LHCN-M2 (cell line): ENCODE results near the gene ARHGAP4. TPM values are rescaled to one million over a fixed set of nuclear protein-coding genes. Genes with fewer than 3 reads are reported as not detected.

ENCODE experiments used
- DNase-seq: peaks from one replicate; pipeline ENCODE4 v3.0.0-alpha.2; 2012; ENCODE audit warnings: low read depth
- total RNA-seq: library from RNA; depleted of rRNA; stranded (reverse); fragments of >200 nt; gene quantifications from 2 replicates; pipeline ENCODE4 v1.2.3, GENCODE V29; 2014

Gene ARHGAP4
- total RNA-seq, 1 experiment from 2014 or later, result 15.2 TPM

DNA sequence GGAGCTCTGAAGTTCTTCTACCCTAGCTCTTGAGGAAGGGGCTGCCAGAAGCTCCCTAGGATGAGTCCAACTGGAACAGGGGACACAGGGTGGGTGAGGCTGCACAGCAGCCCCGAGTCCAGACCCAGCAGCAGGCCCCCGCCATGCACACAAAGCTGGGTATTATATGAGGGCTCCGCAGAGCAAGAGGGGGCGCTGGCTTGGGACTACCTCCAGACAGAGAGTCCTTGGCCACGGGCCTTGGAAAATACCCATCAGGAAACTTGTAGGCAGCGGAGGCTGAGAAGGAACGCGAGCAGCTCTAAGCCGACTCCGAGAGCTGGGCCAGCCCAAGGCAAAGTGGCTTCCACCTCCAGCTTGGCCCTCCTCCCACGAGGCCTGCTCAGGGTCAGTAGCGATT lies 37.5 kb upstream of the ARHGAP4 start:
- no peak for DNase-seq

DNA sequence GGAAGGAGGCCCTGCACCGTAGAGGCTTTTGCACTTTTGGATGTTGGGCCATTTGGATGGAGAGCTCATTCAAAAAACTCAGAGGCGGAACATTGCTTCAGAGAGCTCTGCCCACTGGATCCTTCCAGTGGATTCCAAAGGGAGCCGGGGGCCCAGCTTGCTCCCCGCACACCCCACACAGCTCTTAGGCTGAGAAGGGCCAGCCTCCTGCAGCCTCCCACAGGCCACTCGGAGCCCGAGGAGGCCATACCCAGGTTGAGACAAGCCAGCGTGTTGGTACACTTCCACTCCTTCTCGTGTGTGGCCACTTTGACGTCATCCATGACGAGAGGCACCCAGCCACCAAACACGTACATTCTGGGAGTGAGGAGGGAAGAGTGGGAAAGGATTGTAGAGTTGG lies 35.2 kb upstream of the ARHGAP4 start:
- no peak for DNase-seq

DNA sequence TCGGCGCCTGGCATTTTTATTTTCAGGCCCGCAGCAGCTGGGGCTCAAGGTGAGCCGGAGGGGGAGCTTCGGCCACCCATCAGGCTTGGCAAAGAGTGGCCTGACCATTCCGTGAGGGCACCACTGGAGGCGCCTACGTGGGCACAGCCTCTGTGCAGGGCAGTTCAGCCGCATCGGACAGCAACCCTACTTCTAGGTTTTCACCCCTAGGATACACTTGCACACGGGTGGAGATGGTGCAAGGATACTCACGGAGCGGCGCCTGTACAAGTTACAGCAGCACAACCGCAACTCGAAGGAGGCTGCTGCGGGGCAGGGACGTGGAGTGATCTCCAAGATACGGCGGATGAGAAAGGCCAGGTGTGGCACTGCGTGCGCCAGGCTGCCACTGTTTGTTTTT lies 34.7 kb upstream of the ARHGAP4 start:
- DNase-seq, result no peak

DNA sequence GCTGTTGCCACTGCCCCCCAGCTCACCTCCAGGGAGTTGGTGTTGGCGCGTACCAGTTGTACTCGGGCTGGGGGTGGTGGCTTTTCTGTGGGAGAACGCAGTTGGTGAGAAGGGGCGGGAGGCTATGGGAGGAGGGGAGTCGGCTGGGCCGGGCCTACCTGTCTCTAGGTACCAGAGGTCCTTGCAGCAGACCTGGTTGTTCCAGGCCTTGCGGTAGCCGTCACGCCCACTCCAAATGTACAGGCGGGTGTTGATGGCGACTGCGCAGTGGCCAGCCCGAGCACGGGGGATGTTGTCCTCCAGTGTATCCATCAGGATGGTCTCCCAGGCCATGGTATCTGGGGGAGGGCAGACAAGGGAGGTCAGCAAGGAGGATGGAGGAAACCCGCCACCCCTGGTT lies 34.0 kb upstream of the ARHGAP4 start:
- no peak for DNase-seq

DNA sequence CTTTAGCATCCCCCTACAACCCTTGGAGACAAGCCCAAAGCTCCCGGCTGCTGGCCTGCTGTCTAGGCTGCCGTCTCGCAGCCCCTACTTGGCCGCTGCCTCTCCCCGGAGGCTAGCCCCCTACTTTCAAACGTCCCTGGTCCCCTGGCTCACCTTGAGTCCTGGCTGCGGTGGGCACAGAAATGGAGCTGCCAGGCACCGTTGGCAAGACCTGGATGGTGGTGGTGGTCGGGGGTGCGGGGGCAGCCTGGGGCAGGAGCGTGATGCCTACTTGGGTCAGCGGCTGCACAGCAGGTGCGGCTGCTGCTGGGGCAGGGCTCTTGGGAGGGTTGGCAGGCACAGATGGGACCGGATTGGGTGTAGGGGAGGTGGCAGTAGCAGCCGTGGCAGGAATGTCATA lies 33.6 kb upstream of the ARHGAP4 start:
- no peak for DNase-seq

DNA sequence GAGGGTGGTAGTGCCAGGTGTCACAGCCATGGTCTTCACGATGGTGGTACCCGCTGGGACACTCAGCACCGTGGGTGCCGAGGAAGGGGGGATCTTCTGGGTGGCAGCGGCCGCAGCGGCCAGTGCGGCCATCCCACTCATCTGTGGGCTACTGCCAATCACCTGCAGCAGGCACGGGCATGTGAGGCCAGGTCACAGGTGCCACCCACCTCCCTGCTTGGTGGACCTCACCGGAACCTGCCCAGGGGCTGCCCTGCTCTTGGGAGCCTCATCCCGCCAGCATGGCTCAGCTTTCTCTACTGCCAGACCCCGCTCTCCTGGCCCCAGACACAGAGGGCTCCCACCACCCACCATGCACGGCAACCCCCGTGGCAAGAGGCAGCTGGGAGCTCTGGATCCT lies 32.5 kb upstream of the ARHGAP4 start:
- no peak for DNase-seq

DNA sequence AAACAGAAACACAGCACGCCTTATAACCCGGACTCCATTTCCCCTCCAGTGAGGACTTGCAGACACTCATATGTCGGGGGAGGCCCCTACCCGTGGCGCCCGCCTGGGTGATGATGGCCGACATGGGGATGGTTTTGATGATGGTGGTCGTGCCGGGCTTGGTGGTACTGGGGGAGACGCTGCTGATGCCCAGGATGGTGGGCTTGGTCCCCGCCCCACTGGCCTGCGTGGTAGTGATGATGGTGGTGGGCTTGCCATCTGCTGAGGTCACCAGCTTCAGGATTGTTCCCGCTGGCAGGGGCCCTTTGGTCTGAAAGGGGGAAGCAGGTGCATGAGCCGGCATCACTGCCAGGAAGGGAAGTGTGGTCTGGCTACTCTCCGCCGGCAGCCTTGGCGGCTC lies 31.2 kb upstream of the ARHGAP4 start:
- no peak for DNase-seq

DNA sequence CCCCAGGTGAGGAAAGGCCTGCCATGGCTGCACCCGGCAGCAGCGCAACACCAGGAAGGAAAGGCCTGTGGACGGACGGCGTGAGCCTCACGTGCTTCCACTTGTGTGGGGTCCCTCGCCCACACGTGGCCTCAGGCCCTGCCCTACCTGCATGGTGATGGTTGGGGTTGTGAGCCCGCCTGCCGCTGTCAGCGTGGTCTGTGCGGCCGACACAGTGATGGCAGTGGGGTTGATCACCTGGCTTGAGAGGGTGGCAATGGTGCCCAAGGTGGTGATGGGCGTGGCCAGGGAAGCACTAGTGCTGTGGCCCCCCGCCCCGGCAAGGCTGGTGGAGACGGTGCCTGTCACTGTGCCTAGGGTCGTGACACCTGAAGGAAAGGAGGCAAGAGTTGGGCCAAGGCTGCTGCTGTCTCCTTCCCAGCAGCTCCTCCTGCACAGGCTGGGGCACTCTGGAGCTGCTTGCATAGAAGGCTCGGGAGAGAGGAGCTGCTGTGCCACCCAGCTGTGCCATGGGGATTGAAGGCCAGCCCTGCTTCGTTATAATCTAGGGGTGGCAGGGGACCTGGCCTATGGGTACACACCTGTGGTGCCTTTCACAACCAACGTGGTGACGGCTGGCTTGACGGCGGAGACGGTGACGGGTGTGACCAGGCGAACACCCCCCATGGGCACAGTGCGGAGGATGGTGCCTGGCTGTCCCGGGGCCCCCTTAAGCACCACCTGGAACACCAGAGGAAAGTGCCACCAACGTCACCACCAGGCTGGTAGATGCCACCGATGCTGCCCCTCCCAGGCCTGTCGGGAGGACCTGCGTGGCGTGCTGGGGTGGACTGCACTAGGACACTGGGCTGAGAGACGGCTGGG lies 30.2 kb upstream of the ARHGAP4 start:
- no peak for DNase-seq

DNA sequence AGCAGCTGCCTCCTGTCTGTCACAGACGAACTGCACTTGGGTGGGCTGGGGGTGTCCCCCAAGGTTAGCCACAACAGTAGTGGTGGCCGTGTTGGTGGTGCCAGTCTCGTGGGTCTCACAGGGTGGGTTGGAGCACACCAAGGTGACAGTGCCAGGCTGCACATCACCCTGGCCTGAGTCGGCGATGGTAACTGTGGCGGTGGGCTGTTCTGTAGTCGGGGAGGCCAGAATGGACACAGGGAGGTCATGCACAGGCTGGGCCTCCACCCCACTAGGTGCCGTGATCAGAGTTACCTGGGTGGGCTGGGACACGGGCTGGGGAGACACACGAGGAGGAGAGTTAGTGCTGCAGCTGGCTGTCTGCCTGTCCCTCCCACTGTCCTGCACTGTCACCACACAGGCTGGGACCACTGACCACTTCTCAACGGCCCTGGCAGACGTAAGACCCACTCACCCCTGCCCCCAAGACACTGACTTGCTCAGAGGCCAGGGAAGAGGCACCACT lies 29.2 kb upstream of the ARHGAP4 start:
- DNase-seq, result no peak

DNA sequence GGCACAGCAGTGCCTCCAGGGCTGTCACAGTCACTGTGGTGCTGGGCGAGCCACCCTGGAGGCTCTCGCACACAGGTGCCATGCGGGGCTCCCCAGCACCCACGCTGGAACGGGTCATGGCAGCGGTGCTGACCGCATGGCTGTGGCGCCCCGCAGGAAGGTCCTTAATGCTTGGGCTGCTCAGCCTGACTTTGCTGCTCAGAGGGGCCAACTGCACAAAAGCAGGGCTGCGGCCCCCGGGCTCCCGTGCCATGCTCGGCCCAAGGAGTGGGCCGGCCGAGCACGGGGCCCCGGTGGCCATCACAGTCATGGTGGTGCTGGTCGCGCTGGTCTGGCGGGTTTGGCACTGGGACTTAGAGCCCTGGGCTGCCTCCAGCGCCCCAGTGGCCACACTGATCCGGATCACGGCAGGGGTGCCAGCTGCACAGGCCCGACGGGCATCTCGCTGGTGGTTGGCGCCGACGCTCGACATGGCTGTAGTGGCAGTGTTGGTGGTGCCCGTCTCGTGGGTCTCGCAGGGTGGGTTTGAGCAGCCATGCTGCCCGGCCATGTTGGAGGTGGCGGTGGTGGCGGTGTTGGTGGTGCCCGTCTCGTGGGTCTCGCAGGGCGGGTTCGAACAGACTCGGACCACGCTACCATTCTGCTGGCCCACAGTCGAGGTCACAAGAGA lies 28.6 kb upstream of the ARHGAP4 start:
- no peak for DNase-seq

DNA sequence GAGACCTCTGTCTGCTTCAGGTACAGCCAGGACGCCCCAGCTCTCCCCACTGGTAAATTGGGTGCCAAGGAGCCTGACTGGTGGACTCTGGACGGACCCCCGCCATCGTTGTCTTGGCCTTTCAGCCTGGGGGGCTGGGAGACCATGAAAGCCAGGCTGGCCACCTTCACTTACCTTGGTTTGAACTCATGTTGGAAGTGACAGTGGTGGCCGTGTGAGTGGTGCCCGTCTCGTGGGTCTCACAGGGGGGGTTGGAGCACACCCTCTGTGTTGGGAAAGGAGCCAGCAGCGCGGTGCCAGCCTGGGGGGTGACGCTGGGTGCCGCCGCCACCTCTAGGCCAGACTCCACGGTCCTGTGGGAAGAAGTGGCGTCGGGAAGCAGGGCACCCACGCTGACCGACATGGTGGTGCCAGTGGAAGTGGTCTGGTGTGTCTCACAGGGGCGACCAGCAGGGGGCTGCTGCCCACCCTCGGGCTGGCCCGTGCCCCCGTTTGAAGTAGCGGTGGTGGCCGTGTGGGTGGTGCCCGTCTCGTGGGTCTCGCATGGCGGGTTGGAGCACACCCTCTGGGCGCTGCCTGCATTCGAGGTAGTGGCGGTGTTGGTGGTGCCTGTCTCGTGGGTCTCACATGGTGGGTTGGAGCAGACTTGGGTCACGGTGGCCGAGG lies 28.0 kb upstream of the ARHGAP4 start:
- no peak for DNase-seq

DNA sequence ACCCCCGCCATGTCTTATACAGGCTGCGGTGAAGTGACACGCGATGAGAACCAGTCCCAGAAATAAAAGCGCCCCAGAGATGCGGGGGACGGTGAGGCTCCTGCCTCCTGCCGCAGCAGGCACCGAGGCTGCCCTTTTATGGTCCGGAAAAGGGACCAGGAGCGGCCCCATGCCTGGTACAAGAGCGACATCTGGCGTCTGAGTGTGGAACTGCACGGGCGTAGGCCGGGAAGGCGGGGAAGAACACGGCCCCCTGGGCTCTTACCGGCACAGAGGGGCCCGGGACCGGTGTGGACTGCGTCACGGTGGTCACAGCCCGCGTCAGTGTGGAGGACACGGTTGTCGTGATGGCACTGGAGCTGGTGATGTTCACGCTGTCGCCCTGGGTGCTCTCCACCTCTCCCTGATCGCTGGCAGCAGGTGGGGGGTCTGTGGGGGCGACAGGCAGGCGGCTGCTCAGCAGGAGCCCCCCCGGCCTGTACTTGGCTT lies 27.3 kb upstream of the ARHGAP4 start:
- peak; percentile 43 for DNase-seq

DNA sequence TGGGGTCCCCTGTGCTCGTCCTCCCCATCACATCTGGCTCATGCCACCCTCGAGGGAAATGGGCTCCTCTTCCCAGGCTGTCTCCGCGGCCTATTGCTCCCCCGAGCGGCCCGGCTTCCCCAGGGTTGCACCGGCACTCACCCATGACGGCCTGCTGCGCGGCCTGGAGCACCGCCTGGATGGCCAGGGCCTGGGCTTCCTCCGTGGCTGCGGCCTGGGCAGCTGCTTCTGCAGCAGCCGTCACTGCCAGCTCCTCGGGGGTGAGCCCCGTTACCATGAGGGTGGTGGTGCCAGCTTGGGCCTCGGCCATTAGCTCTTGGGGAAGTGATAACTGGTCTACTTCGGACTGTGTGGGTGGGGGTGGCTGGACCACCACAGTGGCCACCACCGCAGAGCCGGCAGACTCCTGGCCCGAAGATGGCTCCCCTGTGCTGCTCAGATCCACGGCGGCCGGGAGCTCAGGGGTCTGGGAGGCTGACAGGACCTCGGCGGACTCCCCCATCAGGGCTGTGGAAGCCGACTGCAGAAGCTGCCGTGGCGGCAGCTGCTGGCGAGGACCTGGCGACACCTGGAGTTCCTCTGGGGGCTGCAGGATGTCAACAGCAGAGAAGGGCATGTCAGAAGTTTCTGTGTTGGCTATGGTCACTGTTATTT lies 26.4 kb upstream of the ARHGAP4 start:
- no peak for DNase-seq

DNA sequence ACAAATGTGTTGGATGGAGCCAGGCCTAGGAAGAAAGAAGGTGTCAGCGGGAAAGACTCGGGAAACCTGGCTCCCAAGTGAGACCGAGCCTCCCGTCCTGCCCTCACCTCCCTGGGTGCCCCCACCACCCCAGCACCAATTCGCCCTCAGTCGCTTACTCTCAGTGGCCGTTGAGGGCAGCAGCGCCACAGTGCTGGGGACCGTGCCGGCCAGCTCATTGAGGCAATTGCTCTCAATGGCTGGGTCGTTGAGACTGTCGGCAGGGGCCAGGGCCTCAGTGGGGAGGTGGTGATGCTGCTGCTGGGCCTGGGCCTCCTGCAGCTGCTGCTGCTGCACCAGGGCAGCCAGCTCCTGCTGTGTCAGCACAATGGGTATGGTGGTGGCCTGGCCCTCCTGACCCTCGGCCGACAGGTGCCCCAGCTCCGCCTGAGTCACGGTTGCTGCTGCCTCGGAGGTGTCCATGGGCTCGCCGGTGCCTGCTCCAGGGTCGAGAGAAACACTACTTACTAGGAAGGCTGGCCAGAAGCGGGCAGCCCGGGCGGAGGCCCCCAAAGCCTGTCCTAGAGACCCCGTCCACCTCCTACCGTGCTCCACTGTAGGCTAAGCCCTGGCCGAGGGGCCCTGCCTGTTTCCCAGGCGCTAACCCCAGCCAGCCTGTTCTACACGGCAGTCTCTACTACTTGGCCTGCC lies 25.8 kb upstream of the ARHGAP4 start:
- no peak for DNase-seq

DNA sequence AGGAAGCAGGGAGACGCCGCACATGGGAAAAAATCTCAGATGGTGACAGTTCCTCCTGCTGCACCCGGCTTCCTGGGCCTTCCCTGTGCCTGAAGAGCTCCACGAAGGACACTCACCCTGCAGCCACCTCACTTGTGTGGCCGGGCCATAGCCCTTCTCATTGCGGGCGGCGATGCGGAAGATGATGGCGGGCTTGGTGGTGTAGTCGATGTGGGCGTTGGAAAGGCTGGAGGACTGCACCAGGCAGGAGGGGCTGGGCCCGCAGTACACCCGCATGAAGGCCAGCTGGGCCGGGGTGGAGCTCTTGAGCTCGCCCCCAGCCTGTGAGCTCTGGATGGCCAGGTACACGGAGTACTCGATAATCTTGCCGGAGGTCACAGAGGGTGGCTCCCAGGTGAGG lies 24.1 kb upstream of the ARHGAP4 start:
- DNase-seq, result no peak

DNA sequence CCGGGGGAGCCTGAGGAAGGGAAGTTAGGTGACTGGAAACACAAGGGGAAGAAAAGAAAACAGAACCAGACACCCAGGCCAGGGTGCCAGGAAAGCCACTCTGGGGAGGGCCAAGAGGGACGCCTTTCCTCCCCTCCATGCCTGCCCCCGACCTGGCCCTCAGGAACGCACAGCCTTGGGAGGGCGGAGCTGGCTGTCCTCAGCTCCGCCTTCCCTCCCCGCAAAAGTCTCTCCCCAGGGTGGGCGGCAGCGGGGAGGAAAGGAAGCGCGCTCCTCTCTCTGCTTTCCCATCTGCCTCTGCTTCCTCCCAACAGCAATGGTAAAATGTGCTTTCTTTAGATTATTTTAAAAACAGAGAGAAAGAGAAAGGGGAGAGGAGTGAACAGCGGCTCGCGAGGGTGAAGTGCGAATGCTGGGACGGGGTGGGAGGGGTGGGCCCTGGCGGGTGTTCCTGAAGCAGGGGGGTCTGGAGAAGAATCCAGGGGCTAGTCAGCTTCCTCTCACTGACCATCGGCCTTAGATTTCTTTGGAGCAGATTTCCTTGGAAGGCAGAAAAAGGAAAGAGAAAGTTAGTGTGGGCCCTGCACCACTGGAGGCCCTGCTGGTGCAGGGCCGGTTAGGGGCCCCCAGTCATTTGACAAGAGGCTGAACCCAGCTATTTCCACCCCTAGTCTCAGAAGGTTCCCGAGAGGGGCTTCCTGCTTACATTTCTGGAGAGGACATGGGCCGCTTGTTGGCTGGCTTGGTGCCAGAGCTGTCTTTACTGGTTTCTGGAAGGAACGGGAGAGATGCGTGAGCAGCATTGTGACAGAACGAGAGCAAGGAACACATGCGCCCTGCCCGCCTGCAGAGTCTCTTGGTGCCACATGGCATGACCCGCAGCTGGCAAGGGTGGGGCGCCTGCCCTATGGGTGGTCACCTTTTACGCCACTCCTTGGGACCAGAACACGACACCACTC lies 23.1 kb upstream of the ARHGAP4 start:
- no peak for DNase-seq

DNA sequence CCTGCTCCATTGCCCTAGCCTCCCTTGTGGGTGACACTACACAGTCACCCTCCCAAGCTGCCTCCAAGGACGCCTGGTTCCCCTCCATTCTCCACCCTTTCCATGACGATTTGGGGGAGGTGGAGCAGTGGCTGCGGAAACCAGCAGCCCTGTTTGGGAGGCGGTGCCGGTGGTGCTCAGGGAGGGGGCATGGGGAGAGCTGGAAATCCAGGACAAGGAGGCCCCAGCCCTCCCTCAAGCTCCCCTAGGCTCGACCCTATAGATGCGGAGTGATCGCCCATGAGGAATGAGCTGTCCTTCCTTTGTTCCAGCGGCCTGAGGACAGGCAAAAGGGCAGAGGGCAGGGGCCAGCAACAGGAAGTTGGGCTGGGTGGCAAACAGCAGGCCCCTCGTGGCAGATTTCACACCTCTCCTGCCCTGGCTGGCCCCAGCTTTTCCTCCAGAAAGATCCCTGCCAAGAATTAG lies 22.0 kb upstream of the ARHGAP4 start:
- DNase-seq, result no peak

DNA sequence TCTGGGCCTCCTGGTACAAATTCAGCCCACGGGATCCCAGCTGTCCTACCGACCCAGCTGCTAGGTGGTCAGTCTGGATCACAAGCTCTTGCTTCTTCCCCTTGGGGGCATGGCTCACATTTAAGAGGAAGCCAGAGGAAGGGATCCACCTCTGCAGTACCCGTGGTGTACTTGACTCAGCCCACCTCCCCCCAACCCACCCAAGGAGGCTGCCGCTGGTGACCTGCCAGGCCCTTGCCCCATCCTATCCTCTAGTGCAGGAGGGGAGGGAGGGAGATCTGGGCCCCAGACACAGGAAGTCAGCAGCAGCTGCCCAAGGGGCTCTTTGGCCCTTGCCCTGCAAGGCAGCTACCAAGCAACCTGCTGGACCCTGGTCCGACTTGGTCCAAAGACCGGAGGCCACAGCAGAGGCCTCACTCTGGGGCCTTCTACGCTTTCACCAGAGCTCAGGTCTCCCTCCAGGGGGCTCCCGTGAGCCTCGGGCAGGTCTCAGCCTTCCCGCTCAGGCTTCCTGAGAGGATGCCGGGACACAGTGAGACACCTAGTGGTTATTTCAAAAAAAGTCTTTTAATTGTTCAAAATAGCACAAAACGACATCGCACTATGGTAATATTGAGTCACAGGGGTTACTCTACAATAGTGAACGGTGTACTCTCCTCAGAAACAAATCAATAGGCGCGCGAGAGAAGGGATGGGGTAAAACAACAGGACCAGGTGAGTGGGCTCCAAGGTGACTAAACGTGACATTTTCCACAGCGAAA lies 21.1 kb upstream of the ARHGAP4 start:
- DNase-seq, result peak; percentile 68
